ENCODE measurements around the gene CRK.
A peak's percentile ranks its signal among the peaks of the same experiment; 100 is the strongest.

The CRK gene

DNA sequence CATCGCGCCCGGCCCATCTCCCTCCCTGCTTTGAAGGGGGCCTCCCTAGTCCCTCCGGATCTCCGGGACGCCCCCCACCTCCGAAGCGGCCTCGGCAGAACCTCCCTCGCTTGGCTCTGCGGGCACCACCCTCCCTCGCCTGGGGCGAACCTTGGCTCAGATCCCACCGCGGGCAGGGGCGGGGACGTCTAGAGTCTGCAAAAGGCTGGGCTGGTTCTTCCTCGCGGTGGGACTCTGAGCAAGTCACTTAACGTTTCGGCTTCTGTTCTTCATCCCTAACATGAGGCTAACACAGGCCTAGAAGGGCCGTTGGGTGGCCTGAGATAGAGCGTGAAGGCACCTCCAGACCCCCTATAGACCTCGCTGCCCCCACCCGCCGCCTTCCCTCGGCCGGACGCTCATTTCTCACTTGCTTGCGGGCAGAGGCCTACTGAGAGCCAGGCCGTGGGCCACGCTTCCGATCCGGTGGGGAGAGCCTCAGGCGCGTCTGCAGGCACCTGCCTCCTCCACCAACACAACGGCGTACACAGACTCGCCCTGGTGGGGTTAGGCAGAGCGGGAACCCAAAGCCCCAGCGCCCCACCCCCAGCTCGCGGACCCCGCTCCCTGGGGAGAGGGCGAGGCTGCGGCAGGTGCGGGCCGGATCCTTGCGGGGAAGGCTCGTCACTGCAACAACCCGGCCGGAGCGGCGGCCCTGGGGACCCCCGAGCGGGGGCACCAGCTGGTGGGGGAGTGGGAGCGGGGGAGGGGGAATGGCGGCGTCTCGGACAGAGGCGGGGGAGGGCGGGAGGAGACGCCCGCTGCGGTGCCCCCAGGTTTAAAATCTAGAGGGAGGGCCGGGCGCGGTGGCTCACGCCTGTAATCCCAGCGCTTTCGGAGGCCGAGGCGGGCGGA is 31.0 kb upstream of the CRK start:
- FAIRE-seq (peak; percentile 91), DNase-seq (ENCODE audit: insufficient read length, low spot score) (peak; percentile 77)

DNA sequence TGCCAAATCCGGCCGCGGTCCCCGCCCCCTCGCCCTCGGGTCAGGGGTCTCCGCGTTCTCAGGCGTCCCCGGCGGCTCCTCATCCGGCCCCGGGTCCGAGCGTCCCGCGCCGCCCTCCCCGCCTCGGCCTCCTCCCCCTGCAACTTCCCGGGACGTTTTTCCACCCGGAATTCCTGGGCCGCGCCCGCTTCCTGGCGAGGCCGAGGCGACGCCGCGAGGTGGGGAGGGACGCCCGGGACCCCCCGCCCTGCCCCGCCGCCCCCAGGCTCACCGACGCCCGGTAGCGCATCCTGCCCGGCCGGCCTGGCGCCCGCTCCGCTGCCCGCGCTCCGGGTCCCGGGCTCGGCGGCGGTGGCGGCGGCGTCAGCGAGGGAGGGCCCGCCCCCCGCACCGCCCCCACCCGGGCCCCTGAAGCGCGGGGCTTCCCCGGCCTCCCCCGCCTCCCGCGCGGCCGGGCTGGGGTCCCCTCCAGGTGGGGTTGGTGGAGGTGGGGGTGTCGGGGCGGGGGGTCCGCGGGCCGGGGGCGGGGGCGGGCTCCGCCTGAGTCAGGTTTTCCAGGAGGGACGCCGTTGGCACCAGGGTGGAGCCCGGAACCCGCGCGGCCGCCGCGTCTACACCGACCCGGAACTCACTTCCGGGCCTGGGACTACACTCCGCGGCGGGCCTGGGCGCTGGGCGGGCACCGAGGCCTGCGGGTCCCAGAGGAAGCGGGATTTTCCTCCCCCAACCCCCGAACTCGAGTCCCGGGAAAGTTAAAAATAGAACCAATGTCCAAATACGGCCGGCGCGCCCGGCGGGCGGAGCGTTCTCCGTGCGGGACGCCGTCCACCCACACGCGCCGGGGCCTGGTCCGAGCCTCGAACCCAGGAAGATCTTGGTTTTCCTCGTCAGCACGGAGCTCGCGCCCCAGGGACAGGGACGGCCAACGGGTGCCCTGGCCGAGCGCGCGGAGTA is 29.7 kb upstream of the CRK start:
- FAIRE-seq, result peak; percentile 8
- peak; percentile 55 for DNase-seq (ENCODE audit: insufficient read length, low spot score)

DNA sequence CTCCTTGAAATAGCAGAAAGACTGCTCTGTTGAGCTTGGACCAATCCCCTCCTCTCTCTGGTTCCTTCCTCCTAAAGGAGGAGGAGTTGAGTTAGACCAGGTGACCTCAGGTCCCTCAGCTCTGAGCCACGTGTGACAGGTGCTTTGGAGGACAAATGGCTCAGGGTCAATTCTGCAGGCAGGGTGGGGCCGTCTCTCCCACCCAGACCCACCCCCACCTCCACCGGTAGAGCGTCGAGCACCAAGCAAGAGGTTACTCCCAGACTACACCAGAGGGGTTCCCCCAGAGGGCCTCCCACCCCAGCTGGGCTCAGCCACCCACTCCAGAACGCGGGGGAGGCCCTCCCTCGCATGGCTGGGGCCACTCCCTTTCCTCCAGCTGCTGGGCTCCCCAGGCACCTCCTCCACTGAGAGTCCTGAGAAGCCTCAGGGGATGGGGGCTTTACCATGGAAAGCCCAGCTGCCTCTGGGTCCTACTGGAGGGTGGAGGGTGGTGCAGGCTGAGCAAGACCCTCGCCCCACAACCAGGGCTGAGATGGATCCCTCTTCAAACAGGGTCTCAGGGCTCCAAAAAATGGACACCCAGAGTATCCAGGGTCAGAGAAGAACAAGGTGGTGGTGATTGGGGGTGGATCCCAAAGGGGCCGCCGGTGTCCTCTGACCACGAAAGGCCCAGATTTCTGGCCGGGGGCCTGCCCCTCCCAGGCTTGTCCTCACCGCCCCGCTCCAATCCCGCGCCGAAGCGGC is 28.8 kb upstream of the CRK start:
- FAIRE-seq, result peak; percentile 90
- DNase-seq (ENCODE audit: insufficient read length, low spot score), result peak; percentile 77

DNA sequence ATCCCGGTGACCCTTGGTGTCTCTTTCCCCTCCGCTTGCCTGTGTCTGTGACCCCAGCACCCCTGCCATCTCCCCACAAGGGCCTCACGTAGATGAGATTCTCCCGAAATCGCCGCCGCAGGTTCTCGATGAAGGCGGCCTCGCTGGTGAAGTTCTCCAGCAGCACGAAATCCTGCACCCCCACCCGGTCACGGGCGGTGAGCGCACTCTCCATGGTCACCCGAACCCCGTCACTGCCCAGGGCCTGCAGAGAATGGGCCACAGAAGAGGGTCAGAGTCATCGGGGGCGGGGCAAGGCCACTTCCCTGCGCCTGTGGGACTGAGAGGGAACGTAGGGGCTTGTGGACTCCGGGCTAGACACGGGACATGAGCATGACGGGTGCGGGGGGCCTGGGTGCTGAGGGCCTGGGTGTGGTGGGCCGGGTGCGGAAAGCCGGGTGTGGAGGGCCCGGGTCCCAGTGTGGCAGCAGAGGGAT is 28.1 kb upstream of the CRK start:
- DNase-seq (ENCODE audit: insufficient read length, low spot score) (no peak), FAIRE-seq (no peak)

DNA sequence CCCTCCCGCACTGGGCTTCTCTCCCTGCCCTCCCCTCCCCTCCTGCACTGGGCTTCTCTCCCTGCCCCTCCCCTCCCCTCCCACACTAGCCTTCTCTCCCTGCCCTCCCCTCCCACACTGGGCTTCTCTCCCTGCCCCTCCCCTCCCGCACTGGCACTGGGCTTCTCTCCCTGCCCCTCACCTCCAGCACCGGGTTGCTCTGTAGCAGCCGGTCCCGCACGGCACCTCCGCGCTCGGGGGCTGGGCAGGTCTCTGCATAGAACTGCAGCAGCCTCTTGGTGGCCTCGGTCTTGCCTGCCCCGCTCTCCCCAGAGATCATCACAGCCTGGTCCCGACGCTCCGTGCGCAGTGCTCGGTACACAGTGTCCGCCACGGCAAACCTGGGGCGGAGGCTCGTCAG is 26.6 kb upstream of the CRK start:
- FAIRE-seq, result no peak

DNA sequence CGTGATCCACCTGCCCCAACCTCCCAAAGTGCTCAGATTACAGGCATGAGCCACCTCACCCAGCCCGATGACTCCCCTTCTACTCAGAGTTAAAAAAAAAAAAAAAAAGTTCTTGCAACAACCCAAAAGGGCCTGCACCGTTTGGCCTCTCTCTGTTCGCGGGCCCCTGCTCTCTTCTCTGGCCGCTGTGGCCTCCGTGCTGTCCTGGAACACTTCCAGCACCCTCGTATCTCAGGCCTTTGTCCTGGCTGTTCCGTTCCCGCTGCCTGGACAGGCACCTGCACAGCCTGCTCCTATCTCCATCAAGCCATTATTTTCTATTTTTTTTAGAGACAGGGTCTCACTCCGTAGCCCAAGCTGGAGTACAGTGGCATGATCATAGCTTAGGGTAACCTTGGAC is 25.7 kb upstream of the CRK start:
- no peak for DNase-seq (ENCODE audit: insufficient read length, low spot score)
- no peak for FAIRE-seq

More for the DNA sequence above, 26.6 kb upstream of the CRK start:
- no peak for DNase-seq (ENCODE audit: insufficient read length, low spot score)

DNA sequence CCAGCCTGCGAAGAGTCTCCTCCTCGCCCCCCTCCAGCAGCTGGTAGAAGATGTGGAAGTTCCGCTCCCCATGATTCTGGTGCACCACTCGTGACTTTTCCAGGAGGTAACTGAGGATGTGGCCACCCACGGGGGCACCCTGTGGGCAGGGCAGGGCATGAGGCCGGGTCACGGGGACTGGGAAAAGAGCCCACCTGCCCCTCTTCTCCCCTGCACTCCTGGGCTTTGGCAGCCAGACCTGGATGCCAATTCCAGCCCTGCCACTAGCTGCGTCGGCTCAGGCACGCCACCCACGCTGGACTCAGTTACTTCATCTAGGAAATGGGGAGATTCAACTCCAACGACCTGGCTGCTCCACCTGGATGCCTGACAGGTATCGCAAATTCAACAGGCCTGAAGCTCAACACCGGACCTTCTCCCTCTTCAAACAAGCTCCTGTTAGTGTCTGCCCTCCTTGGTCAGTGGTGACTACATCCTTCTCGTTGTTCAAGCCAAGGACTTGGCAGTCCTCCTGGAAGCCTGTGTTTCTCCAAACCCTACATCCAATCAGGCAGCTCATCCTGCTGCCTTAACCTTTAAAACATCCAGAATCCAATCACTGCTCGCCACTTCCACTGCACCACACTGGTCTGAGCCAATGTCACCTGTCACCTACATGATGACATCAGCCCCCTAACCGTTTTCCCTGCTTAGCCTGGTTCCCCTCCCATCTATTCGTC is 24.9 kb upstream of the CRK start:
- FAIRE-seq (no peak), DNase-seq (ENCODE audit: insufficient read length, low spot score) (no peak)

DNA sequence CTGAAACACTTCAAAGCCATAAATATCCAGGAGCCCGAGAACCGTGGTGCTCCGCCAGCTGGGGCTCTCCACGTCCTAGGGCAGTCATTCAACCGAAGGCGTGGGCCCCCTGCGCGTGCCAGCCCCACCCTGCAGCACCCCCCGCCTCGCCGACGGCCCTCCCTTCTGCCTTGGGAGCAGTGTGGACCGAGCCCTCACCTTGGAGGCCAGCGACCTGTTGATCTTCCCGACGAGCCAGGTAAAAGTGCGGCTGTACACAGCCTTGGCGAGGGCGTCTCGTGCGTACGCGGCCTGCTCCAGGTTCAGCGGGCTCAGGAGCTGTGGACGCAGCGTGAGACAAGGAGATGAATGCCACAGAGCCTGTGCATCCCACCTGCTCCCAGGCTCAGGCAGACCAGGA is 22.4 kb upstream of the CRK start:
- DNase-seq (ENCODE audit: insufficient read length, low spot score) (no peak), FAIRE-seq (no peak)

DNA sequence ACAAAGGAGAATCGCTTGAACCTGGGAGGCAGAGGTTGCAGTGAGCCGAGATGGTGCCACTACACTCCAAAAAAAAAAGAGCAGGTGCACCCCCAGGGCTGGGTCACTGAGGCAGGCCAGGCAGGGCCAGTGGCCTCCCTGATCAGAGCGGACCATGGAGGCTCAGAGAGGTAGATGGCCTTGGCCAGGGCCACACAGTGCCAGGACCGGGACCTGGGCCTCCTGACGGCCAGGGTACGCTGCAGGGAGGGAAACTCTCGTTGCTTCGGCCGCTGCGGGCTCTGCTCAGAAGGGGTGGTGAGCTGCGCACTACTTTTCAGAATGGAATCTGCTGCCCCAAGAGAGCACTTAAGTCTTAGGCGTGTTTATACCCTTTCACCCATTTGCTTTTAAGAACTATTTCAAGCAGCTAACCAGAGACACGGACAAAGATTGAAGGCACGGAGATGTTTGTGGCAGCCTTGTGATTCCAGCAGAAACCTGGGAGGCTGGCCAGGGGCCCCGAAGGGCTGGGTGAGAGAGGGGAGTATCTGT is 19.4 kb upstream of the CRK start:
- FAIRE-seq (no peak), DNase-seq (ENCODE audit: insufficient read length, low spot score) (no peak)

DNA sequence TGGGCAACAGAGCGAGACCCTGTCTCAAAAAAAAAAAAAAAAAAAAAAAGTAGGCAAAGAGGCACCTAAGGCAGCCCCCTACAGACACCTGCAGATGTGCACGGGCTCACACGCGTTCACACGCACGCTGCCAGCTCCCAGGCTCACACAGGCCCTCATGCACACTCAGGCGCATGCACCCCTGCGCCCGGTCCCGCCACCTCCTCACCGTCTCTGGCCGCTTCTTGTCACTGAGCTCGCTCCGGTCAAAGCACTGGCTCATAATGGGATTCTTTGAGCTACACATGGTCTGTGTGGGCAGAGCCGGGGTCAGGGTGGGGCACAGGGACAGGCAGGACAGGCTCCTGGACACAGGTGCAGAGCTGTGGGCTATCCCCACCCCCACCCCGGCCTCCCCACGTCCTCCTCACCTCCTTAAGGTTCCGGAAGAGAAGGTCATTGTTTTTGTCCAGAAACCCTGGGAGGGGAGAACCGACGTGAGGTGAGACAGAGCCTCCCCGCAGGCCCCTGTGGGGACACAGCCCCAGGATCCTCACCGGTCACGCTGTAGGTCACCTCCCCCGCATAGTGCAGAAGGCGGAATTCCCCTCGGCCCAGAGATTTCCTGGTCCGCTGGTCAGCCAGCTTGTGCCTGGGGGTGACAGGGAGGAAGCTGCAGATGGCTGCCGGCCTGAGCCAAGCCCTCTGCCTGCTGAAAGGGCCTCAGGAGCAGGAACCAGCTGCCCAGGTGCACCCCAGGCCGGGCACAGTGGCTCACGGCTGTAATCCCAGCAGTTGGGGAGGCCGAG is 18.6 kb upstream of the CRK start:
- DNase-seq (ENCODE audit: insufficient read length, low spot score) (peak; percentile 74), FAIRE-seq (peak; percentile 87)

DNA sequence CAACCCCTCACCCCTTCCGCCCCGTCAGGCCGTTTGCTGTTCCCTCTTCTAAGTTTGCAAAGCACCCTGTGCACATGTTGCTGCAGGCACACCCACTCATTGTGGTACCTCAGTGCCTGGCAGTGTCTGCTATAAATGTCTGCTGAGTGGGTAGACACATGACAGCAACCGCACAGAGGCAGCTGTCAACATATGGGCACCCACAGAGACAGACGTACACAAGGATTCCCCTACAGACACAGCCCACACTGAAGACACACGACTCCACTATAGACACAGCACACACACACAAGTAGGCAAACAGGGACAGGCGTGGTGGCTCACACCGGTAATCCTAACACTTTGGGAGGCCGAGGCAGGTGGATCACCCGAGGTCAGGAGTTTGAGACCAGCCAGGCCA is 17.8 kb upstream of the CRK start:
- peak; percentile 26 for FAIRE-seq
- DNase-seq (ENCODE audit: insufficient read length, low spot score), result no peak

DNA sequence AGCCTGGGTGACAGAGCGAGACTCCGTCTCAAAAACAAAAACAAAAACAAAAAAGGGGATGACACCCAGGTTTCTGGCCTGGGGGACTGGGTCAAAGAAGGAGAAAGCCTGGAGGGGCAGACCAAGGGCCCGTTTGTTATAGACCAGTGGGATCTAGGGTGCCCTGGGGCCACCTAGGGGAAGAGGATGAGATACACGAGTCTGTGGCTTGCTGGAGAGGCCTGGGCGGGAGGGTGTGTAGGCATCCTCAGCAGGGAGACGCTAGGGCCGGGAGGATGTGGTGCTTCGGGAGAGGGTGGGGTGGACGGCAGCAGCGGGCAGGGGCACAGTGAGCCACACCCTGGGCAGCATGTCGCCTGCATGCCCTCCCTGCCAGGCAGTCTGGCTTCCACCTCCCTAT is 17.1 kb upstream of the CRK start:
- DNase-seq (ENCODE audit: insufficient read length, low spot score), result no peak
- no peak for FAIRE-seq

DNA sequence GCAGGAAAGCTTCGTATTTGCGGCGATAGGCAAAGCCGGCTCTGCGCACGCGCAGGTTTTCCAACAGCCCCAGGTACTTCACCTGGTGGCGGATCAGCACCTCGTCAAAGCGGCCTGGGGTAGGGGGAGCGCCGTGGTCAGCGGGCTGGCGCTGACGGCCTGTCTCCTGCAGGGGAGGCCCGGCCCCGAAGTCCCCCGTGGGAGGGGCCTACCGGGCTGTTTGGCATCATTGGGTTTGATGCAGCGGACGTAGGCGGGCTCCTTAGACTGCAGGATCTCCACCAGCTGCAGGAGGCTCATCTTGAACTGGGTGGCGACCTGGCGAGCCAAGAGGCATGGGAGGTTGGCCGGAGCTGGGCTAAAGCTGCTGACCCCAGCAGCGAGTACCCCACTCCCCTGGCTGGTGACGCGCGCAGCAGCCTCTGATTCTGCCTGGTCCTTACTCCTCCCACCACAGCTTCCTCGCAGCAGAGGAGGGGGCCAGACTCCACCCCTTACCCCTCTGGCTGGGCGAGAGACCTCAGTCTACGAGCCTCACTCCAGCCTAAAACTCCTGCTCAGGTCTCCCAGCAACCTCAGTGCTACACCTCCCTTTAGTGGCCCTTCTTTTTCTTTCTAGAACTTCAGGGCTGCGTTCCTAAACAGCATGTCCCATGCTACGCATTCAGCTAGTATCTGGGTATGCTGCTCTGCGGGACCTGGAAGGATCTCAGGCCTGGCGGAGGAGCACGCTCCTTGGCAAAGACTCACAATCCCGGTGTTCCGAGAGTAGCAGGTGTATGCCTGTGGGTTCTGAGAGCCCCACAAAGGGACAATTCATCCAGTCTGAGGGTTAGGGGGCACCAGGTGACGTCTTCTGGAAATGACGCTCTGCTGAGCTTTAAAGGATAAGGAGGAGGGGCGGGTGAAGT is 16.1 kb upstream of the CRK start:
- no peak for DNase-seq (ENCODE audit: insufficient read length, low spot score)
- no peak for FAIRE-seq

DNA sequence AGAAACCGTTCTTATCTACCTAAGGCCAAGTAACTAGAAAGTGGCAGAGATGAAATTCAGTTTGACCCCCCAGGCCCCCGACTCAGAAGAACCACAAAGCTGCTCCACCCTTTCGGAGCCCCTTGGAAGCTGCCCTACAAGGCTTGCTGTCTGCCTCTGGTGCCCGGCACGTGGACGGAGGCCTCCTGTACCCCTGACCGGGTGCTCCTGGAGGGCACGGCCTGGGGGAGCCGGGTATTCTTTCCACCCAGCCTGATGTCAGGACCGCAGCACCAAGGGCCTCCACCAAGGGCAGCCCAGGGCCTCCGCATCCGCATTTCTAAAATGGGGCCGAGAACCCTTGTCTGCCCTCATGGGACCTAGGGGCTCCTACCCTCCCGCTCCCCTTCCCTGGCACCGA is 15.5 kb upstream of the CRK start:
- FAIRE-seq (no peak), DNase-seq (ENCODE audit: insufficient read length, low spot score) (no peak)

DNA sequence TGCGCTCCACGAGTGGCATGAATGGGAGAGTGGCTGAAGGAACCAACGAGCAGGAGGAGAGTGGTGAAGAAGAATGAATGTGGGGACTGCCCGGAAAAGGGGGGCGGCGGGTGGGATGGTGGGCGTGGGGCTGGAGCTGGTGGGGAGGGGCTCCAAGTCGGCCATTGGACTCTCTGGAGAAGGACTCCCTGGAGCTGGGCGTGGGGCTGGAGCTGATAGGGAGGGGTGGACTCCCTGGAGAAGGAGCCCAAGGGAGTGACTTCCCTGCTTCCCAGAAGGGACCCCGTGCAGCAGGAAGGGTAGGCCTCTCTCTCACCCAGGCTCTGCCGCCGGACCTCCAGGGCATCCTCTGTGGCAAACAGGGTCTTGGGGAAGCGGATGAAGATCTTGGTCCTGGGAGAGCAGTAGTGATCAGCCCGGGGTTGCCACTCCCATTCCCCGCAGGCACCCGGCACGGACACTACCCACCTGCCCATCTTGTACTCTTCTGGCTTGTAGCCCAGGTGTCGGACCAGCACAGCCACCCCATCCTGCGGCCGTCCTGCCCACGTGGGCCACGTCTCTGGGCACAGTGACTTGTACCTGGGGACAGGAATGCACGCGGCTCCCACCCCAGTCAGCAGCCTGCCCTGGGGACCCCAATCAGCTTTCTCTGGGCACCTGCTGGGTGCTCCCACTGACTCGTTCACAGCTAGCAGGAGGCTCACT is 14.9 kb upstream of the CRK start:
- DNase-seq (ENCODE audit: insufficient read length, low spot score) (no peak), FAIRE-seq (no peak)

DNA sequence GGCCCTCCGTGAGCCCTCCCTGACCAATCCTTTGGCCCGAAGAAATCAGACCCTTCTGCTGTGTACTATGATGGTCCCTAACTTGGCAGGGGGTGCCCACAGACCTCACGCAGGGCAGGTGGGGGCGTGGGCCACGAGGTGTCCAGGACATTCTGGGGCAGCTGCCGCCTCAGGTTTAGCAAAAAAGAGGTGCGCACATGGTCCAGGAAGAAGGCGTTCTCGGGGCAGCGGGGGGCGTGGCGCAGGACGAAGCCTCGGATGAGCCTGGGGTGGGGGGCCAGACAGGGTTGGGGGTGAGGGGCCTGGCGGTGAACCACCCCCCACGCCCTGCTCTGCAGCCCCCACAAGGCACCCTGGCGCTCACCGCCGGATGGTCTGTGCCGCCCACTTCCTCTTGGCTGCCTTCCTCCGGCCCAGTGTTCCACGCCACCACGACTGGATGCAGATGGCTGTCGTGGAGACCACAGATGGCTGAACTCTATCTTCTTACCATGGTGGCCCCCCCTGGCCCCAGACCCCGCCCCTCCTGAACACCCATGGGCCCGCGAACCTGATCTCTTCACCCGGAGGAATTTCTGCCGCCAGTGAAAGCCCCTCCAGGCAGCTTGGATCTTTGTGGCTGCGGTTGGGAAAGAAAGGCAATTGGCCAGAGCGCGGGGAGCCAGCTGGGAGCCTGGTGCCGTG is 14.2 kb upstream of the CRK start:
- DNase-seq (ENCODE audit: insufficient read length, low spot score), result no peak
- FAIRE-seq, result no peak

All from GM19239 (cell line).